SK-N-MC (cell line): Measurements from ENCODE around the gene RNF17.
A peak's percentile ranks its signal among the peaks of the same experiment; 100 is the strongest.

Experiments
- DNase-seq: peaks from one replicate; pipeline ENCODE4 v3.0.0-alpha.2; 2011; ENCODE audit warnings: low read depth, low spot score
- H3K27ac ChIP-seq: fragments of 200-600 bp; sonication (generic); 2 replicates; pipeline ENCODE4 v1.5.1; 2016; ENCODE audit warnings: mixed run types
- H3K36me3 ChIP-seq: fragments of 200-600 bp; sonication (generic); 2 replicates; pipeline ENCODE4 v1.6.1; 2017; ENCODE audit warnings: antibody characterized with exemption, low read length, mixed read lengths; ENCODE audit not compliant: insufficient read depth
- H3K4me3 ChIP-seq: fragments of 200-600 bp; sonication (generic); 2 replicates; pipeline ENCODE4 v1.5.1; 2016
- H3K9ac ChIP-seq: fragments of 200-600 bp; sonication (generic); 2 replicates; pipeline ENCODE4 v1.8.0; 2017; ENCODE audit warnings: mixed run types, mixed read lengths; ENCODE audit not compliant: insufficient read length
- H3K9me3 ChIP-seq: fragments of 200-600 bp; sonication (generic); 2 replicates; pipeline ENCODE4 v1.6.1; 2017; ENCODE audit warnings: low read depth, mild to moderate bottlenecking, antibody characterized with exemption, low read length, moderate library complexity, mixed read lengths
- EZH2 ChIP-seq: fragments of 200-600 bp; sonication (generic); IDR thresholded peaks from one replicate; pipeline ENCODE4 v1.6.1; 2017; ENCODE audit warnings: antibody characterized with exemption
- FOXP2 ChIP-seq: optimal IDR thresholded peaks from 2 replicates; pipeline ENCODE3; 2011; ENCODE audit warnings: mild to moderate bottlenecking, moderate library complexity; ENCODE audit not compliant: insufficient read depth; ENCODE audit errors: extremely low read length, control extremely low read depth
- POLR2AphosphoS5 ChIP-seq: IDR thresholded peaks from 2 replicates; pipeline ENCODE4 v1.6.1; 2012; ENCODE audit warnings: mild to moderate bottlenecking, low read depth, low read length, borderline replicate concordance

The RNF17 gene

GRCh38 chr13:24747248-24748060, 16.5 kb upstream of the RNF17 start:
- Histone ChIP-seq H3K27ac (no peak overlapping the region), H3K9me3 (no peaks in the 10 kb centered on the region), H3K4me3 (peak overlapping the region; percentile 65), H3K36me3 (no peaks in the 10 kb centered on the region), H3K9ac (no peak overlapping the region)
- DNase-seq = no peak
- TF ChIP-seq FOXP2 = no peak
- no peak for TF ChIP-seq POLR2AphosphoS5
- no peak for TF ChIP-seq EZH2

DNA sequence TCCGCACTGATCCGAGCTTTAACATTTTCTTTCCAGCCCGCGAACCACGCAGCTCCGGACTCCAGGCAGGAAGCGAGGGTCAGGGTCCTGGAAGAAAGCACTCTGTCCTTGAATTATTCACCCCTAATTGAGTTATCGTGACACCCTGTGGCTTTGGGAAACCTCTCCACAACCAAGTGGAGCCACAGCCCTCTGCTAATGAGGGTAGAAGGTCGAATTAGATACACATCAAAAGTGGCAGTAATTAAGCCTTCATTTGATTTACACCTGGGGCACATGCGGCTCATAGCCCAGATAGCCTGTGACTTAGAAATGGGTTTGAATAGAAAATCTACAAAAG, 15.9 kb upstream of the RNF17 start:
- TF ChIP-seq FOXP2 (no peak), POLR2AphosphoS5 (no peak), EZH2 (no peak)
- Histone ChIP-seq H3K36me3 (no peaks in the 10 kb centered on the region), H3K9ac (no peak overlapping the region), H3K27ac (no peak overlapping the region), H3K4me3 (peak overlapping the region; percentile 65; the same call in 1 of the 2 replicates), H3K9me3 (no peaks in the 10 kb centered on the region)
- no peak for DNase-seq

- peak; percentile 74 for DNase-seq
- peak overlapping the region; percentile 53; the same call in 1 of the 2 replicates for H3K4me3 ChIP-seq
- TF ChIP-seq EZH2 = no peak
- peak overlapping the region; percentile 88 for H3K27ac ChIP-seq
- H3K9me3 ChIP-seq = no peaks in the 10 kb centered on the region
- no peak overlapping the region for H3K9ac ChIP-seq
- H3K36me3 ChIP-seq = no peaks in the 10 kb centered on the region
These were observed 4.8 kb upstream of the RNF17 start for GRCh38 chr13:24759197-24759596.

GRCh38 chr13:24764276-24764630, 284 bp downstream of the RNF17 start:
- TF ChIP-seq POLR2AphosphoS5 (no peak), FOXP2 (no peak), EZH2 (no peak)
- Histone ChIP-seq H3K36me3 (no peaks in the 10 kb centered on the region), H3K9ac (no peak overlapping the region), H3K9me3 (no peaks in the 10 kb centered on the region), H3K4me3 (no peak overlapping the region), H3K27ac (no peak overlapping the region)
- DNase-seq = no peak

GRCh38 chr13:24777171-24777570, 13.2 kb downstream of the RNF17 start:
- Histone ChIP-seq H3K36me3 (no peaks in the 10 kb centered on the region), H3K27ac (no peak overlapping the region), H3K9ac (no peak overlapping the region), H3K9me3 (no peaks in the 10 kb centered on the region), H3K4me3 (no peak overlapping the region)
- no peak for TF ChIP-seq EZH2
- no peak for TF ChIP-seq FOXP2
- TF ChIP-seq POLR2AphosphoS5 = no peak
- no peak for DNase-seq

DNA sequence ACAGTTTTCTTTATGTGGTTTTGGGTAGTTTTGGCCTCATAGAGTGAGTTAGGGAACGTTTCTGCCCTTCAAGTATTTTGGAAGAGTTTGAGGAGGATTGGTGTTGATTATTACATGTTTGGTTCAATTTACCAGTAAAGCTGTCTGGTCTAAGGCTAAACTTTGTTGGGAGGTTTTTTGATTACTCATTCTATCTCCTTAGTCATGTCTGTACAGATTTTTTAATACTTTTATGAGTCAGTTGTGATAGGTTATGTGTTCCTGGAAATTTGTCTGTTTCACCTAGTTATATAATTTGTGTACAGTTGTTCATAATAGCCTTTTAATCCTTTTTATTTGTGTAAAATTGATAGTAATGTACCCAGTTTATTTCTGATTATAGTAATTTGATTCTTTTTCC, 20.4 kb downstream of the RNF17 start:
- H3K27ac ChIP-seq = no peak overlapping the region
- H3K36me3 ChIP-seq = no peaks in the 10 kb centered on the region
- no peak overlapping the region for H3K4me3 ChIP-seq
- TF ChIP-seq POLR2AphosphoS5 = no peak
- TF ChIP-seq EZH2 = no peak
- TF ChIP-seq FOXP2 = no peak
- no peak for DNase-seq
- no peak overlapping the region for H3K9ac ChIP-seq
- H3K9me3 ChIP-seq = no peaks in the 10 kb centered on the region; the same call in 1 of the 2 replicates

- Histone ChIP-seq H3K9ac (no peak overlapping the region), H3K9me3 (no peaks in the 10 kb centered on the region; the same call in 1 of the 2 replicates), H3K27ac (no peak overlapping the region), H3K4me3 (no peak overlapping the region), H3K36me3 (no peaks in the 10 kb centered on the region)
- no peak for TF ChIP-seq POLR2AphosphoS5
- no peak for TF ChIP-seq EZH2
- TF ChIP-seq FOXP2 = no peak
- no peak for DNase-seq
These were observed 24.6 kb downstream of the RNF17 start for GRCh38 chr13:24788538-24788937.

- H3K4me3 ChIP-seq = no peak overlapping the region
- H3K9ac ChIP-seq = no peak overlapping the region
- no peak overlapping the region for H3K27ac ChIP-seq
- H3K36me3 ChIP-seq = no peaks in the 10 kb centered on the region
- no peak for TF ChIP-seq EZH2
- TF ChIP-seq FOXP2 = no peak
- TF ChIP-seq POLR2AphosphoS5 = no peak
- no peak for DNase-seq
- no peaks in the 10 kb centered on the region for H3K9me3 ChIP-seq
These were observed 38.1 kb downstream of the RNF17 start for GRCh38 chr13:24802074-24802473.

DNA sequence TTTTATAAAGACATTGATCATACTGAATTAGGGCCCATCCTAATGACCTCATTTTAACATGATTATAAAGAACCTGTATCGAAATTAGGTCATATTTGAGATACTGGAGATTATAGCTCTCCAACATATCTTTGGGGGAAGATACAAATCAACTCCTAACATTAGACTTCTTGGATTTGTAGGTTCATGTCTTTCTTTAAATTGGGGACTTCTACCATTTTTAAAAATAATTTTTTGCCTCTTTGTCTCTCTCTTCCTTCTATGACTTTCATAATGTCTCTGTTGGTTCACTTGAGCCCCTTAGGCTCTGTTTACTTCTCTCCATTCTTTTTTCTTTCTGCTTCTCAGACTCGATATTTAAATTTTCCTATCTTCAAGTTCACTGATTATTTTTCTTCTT, 57.2 kb downstream of the RNF17 start:
- H3K9ac ChIP-seq = no peak overlapping the region
- H3K36me3 ChIP-seq = no peaks in the 10 kb centered on the region
- no peak for DNase-seq
- H3K9me3 ChIP-seq = no peaks in the 10 kb centered on the region; the same call in 1 of the 2 replicates
- H3K27ac ChIP-seq = no peak overlapping the region
- TF ChIP-seq FOXP2 (no peak), EZH2 (no peak), POLR2AphosphoS5 (no peak)
- no peak overlapping the region for H3K4me3 ChIP-seq
